MM.1S (cell line): Measurements from ENCODE around the gene EPHA2.

Experiments
- CTCF ChIP-seq: fragments of 300-600 bp; sonication (generic); IDR thresholded peaks from 2 replicates; pipeline ENCODE4 v1.5.1; 2016; ENCODE audit warnings: antibody characterized with exemption, low read length, mixed read lengths
- EZH2phosphoT487 ChIP-seq: fragments of 300-600 bp; sonication (generic); IDR thresholded peaks from 2 replicates; pipeline ENCODE4 v1.6.1; 2018; ENCODE audit warnings: antibody characterized with exemption, low read length

DNA sequence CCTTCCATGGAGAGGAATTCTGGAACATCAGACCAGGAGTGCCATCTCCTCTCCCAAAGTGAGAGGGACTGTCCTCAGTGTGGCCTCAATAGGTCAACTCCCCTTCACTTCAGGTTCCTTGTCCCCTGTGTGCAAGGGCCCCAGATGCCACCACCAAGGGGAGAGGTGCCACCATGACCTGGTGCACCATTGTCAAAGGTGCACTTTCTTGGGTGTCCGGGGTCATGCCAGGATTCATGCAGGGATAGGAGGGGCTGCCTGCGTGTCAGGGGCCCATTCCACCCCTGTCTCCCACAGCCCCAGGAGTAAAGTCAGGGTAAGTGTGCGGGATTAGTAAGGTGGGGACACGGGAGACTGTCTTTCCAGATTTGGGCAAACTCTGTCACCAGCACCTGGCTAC is 21.4 kb upstream of the EPHA2 start:
- TF ChIP-seq CTCF (no peak), EZH2phosphoT487 (no peak)
